MCF 10A (cell line): ENCODE data around the gene GNG14. TPM values are rescaled to one million over a fixed set of nuclear protein-coding genes. Genes with fewer than 3 reads are reported as not detected.

ENCODE experiments used
- BruUV-seq: library from RNA; stranded (reverse); fragments of 400-500 nt; replicated peaks from 2 replicates; lab custom pipeline; 2021; lab: Mats Ljungman, UMichigan
- CTCF ChIA-PET: fragments of 300-600 bp; sonication (Branson Sonifier 250); formaldehyde crosslinking; extraction: SDS; loops from one replicate; lab custom pipeline; 2021; ENCODE audit warnings: antibody characterized with exemption, inconsistent platforms; lab: Yijun Ruan, JAX
- POLR2A ChIA-PET: fragments of 300-600, 350-650 bp; sonication (Branson Sonifier 250); formaldehyde crosslinking; extraction: SDS; loops from one replicate; lab custom pipeline; 2020; ENCODE audit warnings: antibody characterized with exemption, inconsistent platforms; lab: Yijun Ruan, JAX
- DNase-seq: peaks from one replicate; pipeline ENCODE4 v3.0.0-alpha.2; 2018; ENCODE audit not compliant: unreplicated experiment
- H3K27ac Mint-ChIP-seq: one replicate; pipeline ENCODE4 v1.8.0; 2022; ENCODE audit warnings: mild to moderate bottlenecking, low read depth, mixed read lengths; ENCODE audit not compliant: unreplicated experiment
- H3K27me3 Mint-ChIP-seq: one replicate; pipeline ENCODE4 v1.8.0; 2022; ENCODE audit warnings: mixed read lengths; ENCODE audit not compliant: insufficient read depth, unreplicated experiment
- H3K36me3 Mint-ChIP-seq: one replicate; pipeline ENCODE4 v1.8.0; 2022; ENCODE audit warnings: mild to moderate bottlenecking, moderate library complexity, mixed read lengths; ENCODE audit not compliant: insufficient read depth, unreplicated experiment
- H3K4me1 Mint-ChIP-seq: one replicate; pipeline ENCODE4 v1.8.0; 2022; ENCODE audit warnings: mixed read lengths; ENCODE audit not compliant: insufficient read depth, unreplicated experiment
- H3K4me3 Mint-ChIP-seq: one replicate; pipeline ENCODE4 v1.8.0; 2022; ENCODE audit warnings: mild to moderate bottlenecking, moderate library complexity, mixed read lengths; ENCODE audit not compliant: unreplicated experiment
- H3K9me3 Mint-ChIP-seq: one replicate; pipeline ENCODE4 v1.8.0; 2022; ENCODE audit warnings: mixed read lengths; ENCODE audit not compliant: unreplicated experiment
- CTCF ChIP-seq: fragments of 200-600 bp; IDR thresholded peaks from one replicate; pipeline ENCODE4 v1.8.0; 2022; ENCODE audit warnings: antibody characterized with exemption, mild to moderate bottlenecking; ENCODE audit not compliant: unreplicated experiment
- intact Hi-C: fragments of 100-400 bp; cut with micrococcal nuclease; formaldehyde crosslinking; loops from 2 replicates; pipeline ENCODE4 v1.14.1; 2022
- total RNA-seq: library from RNA; stranded (reverse); gene quantifications from 2 replicates; pipeline ENCODE4 v1.2.3, GENCODE V29; 2022

The GNG14 gene
- total RNA-seq, 1 experiment from 2014 or later: not detected

- ChIA-PET CTCF (interaction anchor here (0.8 to 1.1 kb wide), 2 partner anchors 28 to 35 kb away, joined by 3 to 6 read pairs; no protein-coding TSS in a partner anchor), POLR2A (interaction anchor here (0.6 to 2.0 kb wide), 2 partner anchors 10 to 19 kb away, joined by 3 to 13 read pairs; no protein-coding TSS in a partner anchor)
- BruUV-seq: no TSS peak
- no peak for TF ChIP-seq CTCF
- Mint-ChIP-seq H3K4me3 (peak overlapping the region; percentile 48), H3K27me3 (no peaks in the 10 kb centered on the region), H3K36me3 (peaks cover 59% of the 10 kb centered on the region), H3K4me1 (peaks cover 5% of the 10 kb centered on the region), H3K9me3 (no peaks in the 10 kb centered on the region), H3K27ac (peak overlapping the region; percentile 20)
- DNase-seq: no peak
- intact Hi-C loops: no loop called here
Measured at GRCh38 chr19:12698138-12698537, 10.3 kb downstream of the GNG14 start.

- Mint-ChIP-seq H3K4me3 (no peak overlapping the region), H3K27ac (no peak overlapping the region), H3K4me1 (peaks cover 5% of the 10 kb centered on the region), H3K36me3 (peaks cover 83% of the 10 kb centered on the region), H3K27me3 (no peaks in the 10 kb centered on the region), H3K9me3 (no peaks in the 10 kb centered on the region)
- no TSS peak for BruUV-seq
- DNase-seq: no peak
- CTCF ChIA-PET: no interaction called here
- POLR2A ChIA-PET: no interaction called here
- intact Hi-C loops: no loop called here
- TF ChIP-seq CTCF: no peak
Measured at GRCh38 chr19:12701596-12702282, 13.9 kb downstream of the GNG14 start.

GRCh38 chr19:12703046-12703445, 15.2 kb downstream of the GNG14 start:
- H3K4me3 Mint-ChIP-seq: no peak overlapping the region
- no peak for TF ChIP-seq CTCF
- H3K9me3 Mint-ChIP-seq: no peaks in the 10 kb centered on the region
- H3K36me3 Mint-ChIP-seq: peaks cover 90% of the 10 kb centered on the region
- H3K27me3 Mint-ChIP-seq: no peaks in the 10 kb centered on the region
- peak; percentile 37 for DNase-seq
- no TSS peak for BruUV-seq
- peaks cover 3% of the 10 kb centered on the region for H3K4me1 Mint-ChIP-seq
- intact Hi-C loops: no loop called here
- CTCF ChIA-PET: interaction anchor here (0.6 to 1.3 kb wide), 4 partner anchors 25 to 1302 kb away, joined by 3 to 4 read pairs (median 3); no protein-coding TSS in a partner anchor
- POLR2A ChIA-PET: no interaction called here
- no peak overlapping the region for H3K27ac Mint-ChIP-seq

- CTCF ChIA-PET: no interaction called here
- POLR2A ChIA-PET: interaction anchor here (1.1 kb wide), 1 partner anchor 8 kb away, joined by 3 read pairs; the partner anchor contains the start of gene FBXW9
- BruUV-seq: no TSS peak
- no peak for TF ChIP-seq CTCF
- no peaks in the 10 kb centered on the region for H3K9me3 Mint-ChIP-seq
- no peaks in the 10 kb centered on the region for H3K4me1 Mint-ChIP-seq
- no peak overlapping the region for H3K4me3 Mint-ChIP-seq
- H3K36me3 Mint-ChIP-seq: peaks cover 95% of the 10 kb centered on the region
- H3K27me3 Mint-ChIP-seq: no peaks in the 10 kb centered on the region
- no peak for DNase-seq
- intact Hi-C loops: no loop called here
- no peak overlapping the region for H3K27ac Mint-ChIP-seq
Measured at GRCh38 chr19:12705169-12705568, 17.4 kb downstream of the GNG14 start.
